Smooth muscle cell (in vitro differentiated cells): ENCODE results near the gene RNPEPL1. TPM values are rescaled to one million over a fixed set of nuclear protein-coding genes. Genes with fewer than 3 reads are reported as not detected.

Experiments
- DNase-seq: peaks from one replicate; lab custom pipeline; 2025; ENCODE audit not compliant: unreplicated experiment; lab: John Stamatoyannopoulos, UW
- H2AFZ ChIP-seq: fragments of 200-600 bp; sonication (generic); 2 replicates; pipeline ENCODE4 v1.6.0; 2016; ENCODE audit warnings: antibody characterized with exemption, low read depth, mild to moderate bottlenecking
- H3F3A ChIP-seq: fragments of 200-600 bp; sonication (generic); 2 replicates; pipeline ENCODE4 v1.6.0; 2017; ENCODE audit warnings: antibody characterized with exemption, low read depth
- H3K27ac ChIP-seq: fragments of 200-600 bp; sonication (generic); 2 replicates; pipeline ENCODE4 v1.5.1; 2016; ENCODE audit warnings: low read depth, mild to moderate bottlenecking
- H3K27me3 ChIP-seq: fragments of 200-600 bp; sonication (generic); 2 replicates; pipeline ENCODE4 v1.6.1; 2016; ENCODE audit warnings: low read depth, mild to moderate bottlenecking
- H3K36me3 ChIP-seq: fragments of 200-600 bp; sonication (generic); 2 replicates; pipeline ENCODE4 v1.5.1; 2016; ENCODE audit warnings: low read depth
- H3K4me1 ChIP-seq: fragments of 200-600 bp; sonication (generic); 2 replicates; pipeline ENCODE4 v1.5.1; 2016; ENCODE audit warnings: low read depth
- H3K4me2 ChIP-seq: fragments of 200-600 bp; sonication (generic); 2 replicates; pipeline ENCODE4 v1.6.0; 2016; ENCODE audit warnings: mild to moderate bottlenecking
- H3K4me3 ChIP-seq: fragments of 200-600 bp; sonication (generic); 2 replicates; pipeline ENCODE4 v1.5.1; 2016; ENCODE audit warnings: mild to moderate bottlenecking
- H3K79me2 ChIP-seq: fragments of 200-600 bp; sonication (generic); 2 replicates; pipeline ENCODE4 v1.6.0; 2016; ENCODE audit warnings: low read depth, mild to moderate bottlenecking
- H3K9ac ChIP-seq: fragments of 200-600 bp; sonication (generic); 2 replicates; pipeline ENCODE4 v1.6.0; 2016; ENCODE audit warnings: low read depth
- H3K9me3 ChIP-seq: fragments of 200-600 bp; sonication (generic); replicated peaks from 2 replicates; pipeline ENCODE4 v1.5.1; 2016; ENCODE audit warnings: low read depth
- H4K20me1 ChIP-seq: fragments of 200-600 bp; sonication (generic); 2 replicates; pipeline ENCODE4 v1.6.0; 2016; ENCODE audit warnings: low read depth
- CTCF ChIP-seq: fragments of 200-600 bp; sonication (generic); IDR thresholded peaks from 2 replicates; pipeline ENCODE4 v1.5.1; 2017; ENCODE audit warnings: borderline replicate concordance, mild to moderate bottlenecking, antibody characterized with exemption; ENCODE audit not compliant: insufficient read depth, poor library complexity, severe bottlenecking
- WGBS: methylation state at CpG from one replicate; pipeline ENCODE4 v1.1.7; 2016; ENCODE audit warnings: low lambda C conversion rate; 5-methylcytosine and 5-hydroxymethylcytosine counted together
- polyA plus RNA-seq: library from polyadenylated mRNA; unstranded; fragments of >200 nt; fragmentation: Nextera tagmentation; extraction: Ambion mirVana; gene quantifications from 2 replicates; pipeline ENCODE4 v1.2.1, GENCODE V29; 2016
- total RNA-seq: library from RNA; depleted of rRNA; stranded (reverse); fragments of >200 nt; gene quantifications from 2 replicates; pipeline ENCODE4 v1.2.3, GENCODE V29; 2014

The RNPEPL1 gene
- total and polyA plus RNA-seq, 2 experiments from 2014 or later: 15.3 to 40.9 TPM

- Histone ChIP-seq H4K20me1 (peaks cover 50% of the 10 kb centered on the region), H3F3A (peaks cover 15% of the 10 kb centered on the region), H3K4me2 (no peak overlapping the region), H3K36me3 (no peaks in the 10 kb centered on the region), H3K79me2 (peaks cover 5% of the 10 kb centered on the region), H3K9ac (no peak overlapping the region), H2AFZ (no peak overlapping the region), H3K4me1 (no peaks in the 10 kb centered on the region), H3K9me3 (no peaks in the 10 kb centered on the region), H3K4me3 (no peak overlapping the region), H3K27me3 (no peaks in the 10 kb centered on the region), H3K27ac (no peak overlapping the region)
- TF ChIP-seq CTCF: no peak
- DNase-seq: no peak
- 99% methylated on average over 28 of the region's 32 CpGs for WGBS
Observed at GRCh38 chr2:240576436-240577205, 8.3 kb downstream of the RNPEPL1 start.

- Histone ChIP-seq H3K9ac (no peak overlapping the region), H3K4me2 (no peak overlapping the region), H3K27me3 (no peaks in the 10 kb centered on the region), H3F3A (peaks cover 15% of the 10 kb centered on the region), H3K4me1 (no peaks in the 10 kb centered on the region), H3K27ac (no peak overlapping the region), H3K36me3 (no peaks in the 10 kb centered on the region), H2AFZ (no peak overlapping the region), H3K9me3 (no peaks in the 10 kb centered on the region), H4K20me1 (peaks cover 54% of the 10 kb centered on the region), H3K79me2 (peaks cover 12% of the 10 kb centered on the region), H3K4me3 (no peak overlapping the region)
- TF ChIP-seq CTCF: no peak
- DNase-seq: no peak
- 95% methylated on average over 22 of the region's 26 CpGs for WGBS
Observed at GRCh38 chr2:240577281-240578109, 9.2 kb downstream of the RNPEPL1 start.

- Histone ChIP-seq H3F3A (peaks cover 15% of the 10 kb centered on the region), H3K27ac (no peak overlapping the region), H3K9me3 (no peaks in the 10 kb centered on the region), H3K9ac (no peak overlapping the region), H3K4me2 (no peak overlapping the region), H3K79me2 (peaks cover 18% of the 10 kb centered on the region), H3K4me1 (no peaks in the 10 kb centered on the region), H4K20me1 (peaks cover 60% of the 10 kb centered on the region), H2AFZ (no peak overlapping the region), H3K4me3 (no peak overlapping the region), H3K27me3 (no peaks in the 10 kb centered on the region), H3K36me3 (no peaks in the 10 kb centered on the region)
- DNase-seq: no peak
- TF ChIP-seq CTCF: no peak
- WGBS: 97% methylated on average over 9 of the region's 9 CpGs
Observed at GRCh38 chr2:240578110-240578450, 9.8 kb downstream of the RNPEPL1 start.
